MCF 10A (cell line): Measurements from ENCODE around the gene SBSN. TPM values are rescaled to one million over a fixed set of nuclear protein-coding genes. Genes with fewer than 3 reads are reported as not detected.

Source experiments
- BruUV-seq: library from RNA; stranded (reverse); fragments of 400-500 nt; replicated peaks from 2 replicates; lab custom pipeline; 2021; lab: Mats Ljungman, UMichigan
- CTCF ChIA-PET: fragments of 300-600 bp; sonication (Branson Sonifier 250); formaldehyde crosslinking; extraction: SDS; loops from one replicate; lab custom pipeline; 2021; ENCODE audit warnings: antibody characterized with exemption, inconsistent platforms; lab: Yijun Ruan, JAX
- POLR2A ChIA-PET: fragments of 300-600, 350-650 bp; sonication (Branson Sonifier 250); formaldehyde crosslinking; extraction: SDS; loops from one replicate; lab custom pipeline; 2020; ENCODE audit warnings: antibody characterized with exemption, inconsistent platforms; lab: Yijun Ruan, JAX
- DNase-seq: peaks from one replicate; pipeline ENCODE4 v3.0.0-alpha.2; 2018; ENCODE audit not compliant: unreplicated experiment
- H3K27ac Mint-ChIP-seq: one replicate; pipeline ENCODE4 v1.8.0; 2022; ENCODE audit warnings: mild to moderate bottlenecking, low read depth, mixed read lengths; ENCODE audit not compliant: unreplicated experiment
- H3K27me3 Mint-ChIP-seq: one replicate; pipeline ENCODE4 v1.8.0; 2022; ENCODE audit warnings: mixed read lengths; ENCODE audit not compliant: insufficient read depth, unreplicated experiment
- H3K36me3 Mint-ChIP-seq: one replicate; pipeline ENCODE4 v1.8.0; 2022; ENCODE audit warnings: mild to moderate bottlenecking, moderate library complexity, mixed read lengths; ENCODE audit not compliant: insufficient read depth, unreplicated experiment
- H3K4me1 Mint-ChIP-seq: one replicate; pipeline ENCODE4 v1.8.0; 2022; ENCODE audit warnings: mixed read lengths; ENCODE audit not compliant: insufficient read depth, unreplicated experiment
- H3K4me3 Mint-ChIP-seq: one replicate; pipeline ENCODE4 v1.8.0; 2022; ENCODE audit warnings: mild to moderate bottlenecking, moderate library complexity, mixed read lengths; ENCODE audit not compliant: unreplicated experiment
- H3K9me3 Mint-ChIP-seq: one replicate; pipeline ENCODE4 v1.8.0; 2022; ENCODE audit warnings: mixed read lengths; ENCODE audit not compliant: unreplicated experiment
- intact Hi-C: fragments of 100-400 bp; cut with micrococcal nuclease; formaldehyde crosslinking; loops from 2 replicates; pipeline ENCODE4 v1.14.1; 2022
- total RNA-seq: library from RNA; stranded (reverse); gene quantifications from 2 replicates; pipeline ENCODE4 v1.2.3, GENCODE V29; 2022
- TF ChIP-seq, protein P1 (sequence below): fragments of 200-600 bp; IDR thresholded peaks from one replicate; pipeline ENCODE4 v1.8.0; 2022; ENCODE audit warnings: antibody characterized with exemption, mild to moderate bottlenecking; ENCODE audit not compliant: unreplicated experiment

Gene SBSN
- total RNA-seq, 1 experiment from 2014 or later = not detected

DNA sequence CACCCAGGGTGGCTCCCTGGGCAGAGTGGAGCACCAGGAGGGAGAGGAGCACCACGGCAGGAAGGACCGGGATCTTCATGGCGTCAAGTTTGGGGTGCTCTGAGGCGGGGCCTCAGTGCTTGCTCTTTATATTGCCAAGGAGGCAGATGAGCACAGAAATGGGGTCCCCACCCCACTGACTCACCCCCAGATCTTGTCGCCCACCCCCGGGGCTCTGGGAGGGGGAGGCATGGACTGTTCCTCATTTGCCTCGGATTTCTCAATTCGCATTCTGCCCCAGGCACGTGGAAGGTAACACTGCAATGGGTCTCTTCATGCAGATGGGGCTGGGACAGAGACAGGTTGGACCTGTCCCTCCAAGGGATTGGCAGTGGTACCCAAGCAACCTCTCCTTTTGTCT is 37.7 kb downstream of the SBSN start, which contains the start of gene KRTDAP:
Gene KRTDAP, minus strand, starts transcription at position 101 of the 400 bp plus-strand sequence. Its CDS starts 22 bp downstream, at position 79.
- POLR2A ChIA-PET = interaction anchor here (1.3 kb wide), 1 partner anchor 183 kb away, joined by 4 read pairs; no protein-coding TSS in a partner anchor
- peaks cover 75% of the 10 kb centered on the region for H3K27me3 Mint-ChIP-seq
- no peak within 1 kb of the TSS for H3K4me3 Mint-ChIP-seq
- intact Hi-C loops = no loop called here
- no peak within 1 kb of the TSS for H3K27ac Mint-ChIP-seq
- CTCF ChIA-PET = interaction anchor here (2.4 kb wide), 1 partner anchor 21 kb away, joined by 9 read pairs; no protein-coding TSS in a partner anchor
- H3K4me1 Mint-ChIP-seq = no peaks in the 10 kb centered on the region
- H3K36me3 Mint-ChIP-seq = no peaks in the 10 kb centered on the region
- TF ChIP-seq, protein P1, sequence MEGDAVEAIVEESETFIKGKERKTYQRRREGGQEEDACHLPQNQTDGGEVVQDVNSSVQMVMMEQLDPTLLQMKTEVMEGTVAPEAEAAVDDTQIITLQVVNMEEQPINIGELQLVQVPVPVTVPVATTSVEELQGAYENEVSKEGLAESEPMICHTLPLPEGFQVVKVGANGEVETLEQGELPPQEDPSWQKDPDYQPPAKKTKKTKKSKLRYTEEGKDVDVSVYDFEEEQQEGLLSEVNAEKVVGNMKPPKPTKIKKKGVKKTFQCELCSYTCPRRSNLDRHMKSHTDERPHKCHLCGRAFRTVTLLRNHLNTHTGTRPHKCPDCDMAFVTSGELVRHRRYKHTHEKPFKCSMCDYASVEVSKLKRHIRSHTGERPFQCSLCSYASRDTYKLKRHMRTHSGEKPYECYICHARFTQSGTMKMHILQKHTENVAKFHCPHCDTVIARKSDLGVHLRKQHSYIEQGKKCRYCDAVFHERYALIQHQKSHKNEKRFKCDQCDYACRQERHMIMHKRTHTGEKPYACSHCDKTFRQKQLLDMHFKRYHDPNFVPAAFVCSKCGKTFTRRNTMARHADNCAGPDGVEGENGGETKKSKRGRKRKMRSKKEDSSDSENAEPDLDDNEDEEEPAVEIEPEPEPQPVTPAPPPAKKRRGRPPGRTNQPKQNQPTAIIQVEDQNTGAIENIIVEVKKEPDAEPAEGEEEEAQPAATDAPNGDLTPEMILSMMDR = no peak
- DNase-seq = no peak
- H3K9me3 Mint-ChIP-seq = no peaks in the 10 kb centered on the region
- BruUV-seq = no TSS peak

- Mint-ChIP-seq H3K4me1 (no peaks in the 10 kb centered on the region), H3K27me3 (peaks cover 75% of the 10 kb centered on the region), H3K27ac (no peak overlapping the region), H3K36me3 (no peaks in the 10 kb centered on the region), H3K4me3 (no peak overlapping the region), H3K9me3 (no peaks in the 10 kb centered on the region)
- TF ChIP-seq, protein P1 = no peak
- intact Hi-C loops = no loop called here
- BruUV-seq = no TSS peak
- ChIA-PET CTCF (interaction anchor here (0.9 to 1.2 kb wide), 2 partner anchors 26 to 136 kb away, joined by 4 to 5 read pairs; no protein-coding TSS in a partner anchor), POLR2A (no interaction called here)
- DNase-seq = no peak
These were observed 39.4 kb downstream of the SBSN start for GRCh38 chr19:35488677-35489076.

- peaks cover 71% of the 10 kb centered on the region for H3K27me3 Mint-ChIP-seq
- no peak for DNase-seq
- CTCF ChIA-PET = interaction anchor here (0.7 to 3.4 kb wide), 3 partner anchors 8 to 135 kb away, joined by 3 to 22 read pairs (median 8); no protein-coding TSS in a partner anchor
These were observed 40.4 kb downstream of the SBSN start for GRCh38 chr19:35487656-35488182.

GRCh38 chr19:35486268-35486708 is 41.8 kb downstream of the SBSN start:
- no peak overlapping the region for H3K27ac Mint-ChIP-seq
- BruUV-seq = no TSS peak
- POLR2A ChIA-PET = interaction anchor here (1.1 kb wide), 1 partner anchor 18 kb away, joined by 3 read pairs; no protein-coding TSS in a partner anchor

More at GRCh38 chr19:35487656-35488182, 40.4 kb downstream of the SBSN start:
- Mint-ChIP-seq H3K27ac (no peak overlapping the region), H3K4me3 (no peak overlapping the region), H3K9me3 (no peaks in the 10 kb centered on the region), H3K36me3 (peaks cover 5% of the 10 kb centered on the region), H3K4me1 (no peaks in the 10 kb centered on the region)
- intact Hi-C loops = no loop called here
- TF ChIP-seq, protein P1 = no peak
- no TSS peak for BruUV-seq
- POLR2A ChIA-PET = interaction anchor here (0.6 kb wide), 1 partner anchor 506 kb away, joined by 3 read pairs; no protein-coding TSS in a partner anchor

More at GRCh38 chr19:35486268-35486708, 41.8 kb downstream of the SBSN start:
- no peaks in the 10 kb centered on the region for H3K4me1 Mint-ChIP-seq
- H3K27me3 Mint-ChIP-seq = peaks cover 65% of the 10 kb centered on the region
- H3K4me3 Mint-ChIP-seq = no peak overlapping the region
- no peak for DNase-seq
- TF ChIP-seq, protein P1 = no peak
- peaks cover 6% of the 10 kb centered on the region for H3K36me3 Mint-ChIP-seq
- intact Hi-C loops = no loop called here
- CTCF ChIA-PET = interaction anchor here (0.6 to 3.4 kb wide), 7 partner anchors 9 to 483 kb away, joined by 3 to 22 read pairs (median 4); no protein-coding TSS in a partner anchor
- no peaks in the 10 kb centered on the region for H3K9me3 Mint-ChIP-seq
